Head of caudate nucleus (tissue), 42 donors: Measurements from ENCODE around the gene C2CD4B.

Experiments
- DNase-seq, 42 donors: peaks; one replicate each; pipeline versions ENCODE4 v3.0.0 to v3.0.0-alpha.2; 2020 to 2021; ENCODE audit warnings: mixed read lengths in 7 of 42
- intact Hi-C: fragments of 100-400 bp; cut with DNase I; formaldehyde crosslinking; loops from one replicate; pipeline ENCODE4 v1.15.0; 2022

The C2CD4B gene

GRCh38 chr15:62163397-62164013 lies 1.6 kb downstream of the C2CD4B start:
- intact Hi-C loops: no loop called here
- DNase-seq: no peak

GRCh38 chr15:62153228-62153627 lies 11.9 kb downstream of the C2CD4B start:
- intact Hi-C loops: no loop called here
- peak in 11 of 42 donors; percentile 6 to 59 (median 22) for DNase-seq

GRCh38 chr15:62150445-62150844 lies 14.6 kb downstream of the C2CD4B start:
- DNase-seq: no peak
- intact Hi-C loops: no loop called here

- intact Hi-C loops: no loop called here
- no peak for DNase-seq
Measured at GRCh38 chr15:62149729-62150128, 15.4 kb downstream of the C2CD4B start.

- intact Hi-C loops: no loop called here
- no peak for DNase-seq
Measured at GRCh38 chr15:62147551-62147950, 17.5 kb downstream of the C2CD4B start.

- DNase-seq: no peak
- intact Hi-C loops: no loop called here
Measured at GRCh38 chr15:62147149-62147548, 17.9 kb downstream of the C2CD4B start.

GRCh38 chr15:62145015-62145735 lies 19.9 kb downstream of the C2CD4B start:
- DNase-seq: no peak
- intact Hi-C loops: no loop called here

GRCh38 chr15:62142736-62143135 lies 22.3 kb downstream of the C2CD4B start:
- intact Hi-C loops: no loop called here

GRCh38 chr15:62141643-62142588 lies 23.2 kb downstream of the C2CD4B start:
- intact Hi-C loops: no loop called here
- no peak for DNase-seq

More at GRCh38 chr15:62142736-62143135, 22.3 kb downstream of the C2CD4B start:
- DNase-seq: no peak

- intact Hi-C loops: no loop called here
- no peak for DNase-seq
Measured at GRCh38 chr15:62141200-62141599, 23.9 kb downstream of the C2CD4B start.

GRCh38 chr15:62138124-62138523 lies 27.0 kb downstream of the C2CD4B start:
- intact Hi-C loops: no loop called here
- no peak for DNase-seq

GRCh38 chr15:62136911-62137865 lies 27.9 kb downstream of the C2CD4B start:
- intact Hi-C loops: no loop called here
- DNase-seq: no peak

- intact Hi-C loops: no loop called here
- DNase-seq: peak in 1 of 42 donors; percentile 43
Measured at GRCh38 chr15:62135532-62136134, 29.5 kb downstream of the C2CD4B start.

GRCh38 chr15:62133141-62133540 lies 31.9 kb downstream of the C2CD4B start:
- intact Hi-C loops: no loop called here

GRCh38 chr15:62128916-62129315 lies 36.2 kb downstream of the C2CD4B start:
- intact Hi-C loops: no loop called here

More at GRCh38 chr15:62133141-62133540, 31.9 kb downstream of the C2CD4B start:
- DNase-seq: no peak

GRCh38 chr15:62126364-62126763 lies 38.7 kb downstream of the C2CD4B start:
- no peak for DNase-seq
- intact Hi-C loops: no loop called here

More at GRCh38 chr15:62128916-62129315, 36.2 kb downstream of the C2CD4B start:
- no peak for DNase-seq

GRCh38 chr15:62125773-62126172 lies 39.3 kb downstream of the C2CD4B start:
- intact Hi-C loops: no loop called here

GRCh38 chr15:62124973-62125303 lies 40.1 kb downstream of the C2CD4B start:
- intact Hi-C loops: no loop called here
- no peak for DNase-seq

More at GRCh38 chr15:62125773-62126172, 39.3 kb downstream of the C2CD4B start:
- DNase-seq: peak in 4 of 42 donors; percentile 9 to 26 (median 17)
